Raji (cell line): ENCODE measurements around the gene IP6K1.

Experiments used
- POLR2A ChIP-seq: IDR thresholded peaks from 2 replicates; pipeline ENCODE4 v1.6.1; 2011; ENCODE audit warnings: low read depth, low read length, control low read depth; ENCODE audit not compliant: insufficient read depth

The IP6K1 gene

GRCh38 chr3:49801160-49801559, 14.8 kb upstream of the IP6K1 start:
- TF ChIP-seq POLR2A, result no peak

DNA sequence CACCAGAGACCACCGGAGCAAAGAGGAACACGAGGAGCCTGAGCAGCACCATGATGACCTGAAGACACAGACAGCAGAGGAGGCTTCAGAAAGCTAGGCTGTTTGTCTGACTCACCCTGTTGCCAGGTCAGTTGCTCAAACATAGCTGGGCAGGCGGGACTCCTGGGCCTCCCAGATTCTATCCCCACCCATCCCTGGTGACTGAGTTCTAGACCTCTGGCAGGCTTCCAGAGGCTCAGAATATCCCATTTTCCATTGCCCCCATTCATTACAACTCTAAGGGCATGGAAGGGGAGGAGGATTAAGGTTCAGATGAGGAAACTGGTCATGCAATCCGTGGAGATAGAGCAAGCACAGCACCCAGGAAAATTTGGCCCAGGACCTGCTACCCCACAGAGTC, 13.4 kb upstream of the IP6K1 start, which contains the start of gene CDHR4:
CDHR4 (minus strand) TSS at position 113 of the 400 bp plus-strand sequence; CDS start at position 52, 61 bp downstream.
- no peak for TF ChIP-seq POLR2A

GRCh38 chr3:49799105-49799504, 12.8 kb upstream of the IP6K1 start:
- no peak for TF ChIP-seq POLR2A

DNA sequence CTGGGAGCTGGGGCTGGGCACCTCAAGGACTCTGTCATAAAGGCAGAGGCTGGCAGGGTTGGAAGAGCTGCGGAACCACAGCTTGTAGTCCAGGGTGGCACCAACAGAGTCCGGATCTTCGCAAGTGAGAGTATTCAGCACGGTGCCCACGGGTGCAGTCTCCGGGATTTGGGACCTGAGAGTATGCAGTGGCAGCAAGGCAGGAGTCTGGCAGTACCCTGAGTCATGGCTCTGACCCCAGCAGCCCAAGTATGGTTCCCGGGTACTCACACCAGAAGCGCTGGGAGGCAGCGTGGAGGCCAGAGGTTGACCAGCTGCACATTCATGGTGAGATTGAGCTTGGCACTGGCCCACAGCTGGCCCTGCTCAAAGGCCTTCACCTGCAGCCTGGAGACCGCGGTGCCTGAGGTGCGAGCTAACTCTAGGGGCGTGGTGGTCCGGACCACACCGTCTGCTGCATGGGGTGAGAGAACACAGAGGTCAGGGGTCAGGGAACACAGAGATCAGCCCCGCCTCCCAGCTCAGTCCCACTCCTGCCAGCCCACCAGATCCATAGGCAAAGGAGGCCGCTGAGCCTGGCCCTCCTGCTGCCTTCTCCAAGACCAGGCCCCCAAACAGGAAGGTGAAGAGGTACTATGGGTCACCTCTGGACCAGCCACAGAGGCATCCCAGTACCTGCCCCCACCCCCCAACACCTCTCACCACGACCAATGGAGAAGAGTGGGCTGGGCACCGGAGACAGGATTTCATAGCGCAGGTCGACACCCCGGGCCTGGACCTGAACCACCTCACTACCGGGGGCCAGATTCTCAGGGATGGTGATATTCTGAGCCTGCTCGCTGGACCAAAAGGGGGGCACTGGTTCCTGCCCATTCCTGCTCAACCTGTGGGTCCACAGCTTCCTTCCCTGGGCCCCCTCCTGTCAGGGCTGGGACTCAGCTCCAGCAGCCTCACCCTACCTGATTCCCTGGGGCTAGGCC, 8.9 kb upstream of the IP6K1 start:
- no peak for TF ChIP-seq POLR2A

- no peak for TF ChIP-seq POLR2A
These were observed 8.1 kb upstream of the IP6K1 start for GRCh38 chr3:49794431-49794830.

DNA sequence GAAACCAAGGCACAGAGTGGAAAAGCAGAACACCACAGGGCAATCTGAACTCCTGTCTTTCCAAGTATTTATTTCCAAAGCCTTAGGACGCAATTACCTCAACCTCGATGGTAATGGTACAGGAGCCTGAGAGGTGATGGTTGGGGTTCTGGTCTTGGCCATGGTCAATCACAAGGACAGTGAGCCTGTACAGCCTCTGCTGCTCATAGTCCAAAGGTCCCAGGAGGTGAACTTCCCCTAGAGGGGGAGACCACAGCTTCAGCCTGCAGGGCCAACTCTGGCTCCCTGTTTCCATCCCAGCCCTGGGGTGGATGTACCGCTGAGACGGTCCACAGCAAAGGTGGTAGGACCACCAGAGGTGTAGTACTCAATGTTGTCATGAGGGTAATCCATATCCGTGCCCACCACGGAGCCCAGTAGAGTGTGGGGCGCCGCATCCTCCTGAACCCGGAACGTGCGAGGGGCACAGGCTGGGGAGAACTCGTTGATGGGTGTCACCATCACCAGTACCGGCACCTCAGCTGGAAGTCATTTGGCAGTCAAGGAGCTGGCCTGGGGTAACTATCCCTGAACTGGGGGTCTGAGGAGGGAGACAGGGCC, 7.2 kb upstream of the IP6K1 start:
- TF ChIP-seq POLR2A, result no peak

GRCh38 chr3:49792371-49793150, 6.2 kb upstream of the IP6K1 start:
- TF ChIP-seq POLR2A, result no peak

DNA sequence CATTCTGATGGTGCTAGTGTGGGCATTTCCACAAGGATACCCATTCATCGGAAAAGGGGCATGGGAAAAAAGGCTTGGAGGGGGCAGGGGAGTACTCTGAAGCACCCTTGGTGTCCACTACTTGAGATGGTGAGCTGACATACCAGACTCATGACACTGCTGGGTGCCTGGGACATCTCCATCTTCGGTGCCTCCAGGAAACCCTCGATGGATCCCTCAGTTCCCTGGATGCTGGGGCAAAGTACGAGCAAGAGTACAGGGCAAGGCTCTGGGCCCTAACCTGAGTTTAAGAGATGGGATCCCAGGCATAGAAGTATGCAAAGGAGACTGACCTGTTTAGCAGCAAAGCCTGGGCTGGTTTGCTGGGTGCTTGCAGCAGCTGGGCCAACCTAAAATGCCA, 5.2 kb upstream of the IP6K1 start:
- no peak for TF ChIP-seq POLR2A

GRCh38 chr3:49790626-49791411, 4.5 kb upstream of the IP6K1 start:
- no peak for TF ChIP-seq POLR2A

- TF ChIP-seq POLR2A, result no peak
These were observed 1.7 kb upstream of the IP6K1 start for GRCh38 chr3:49788056-49788455.

DNA sequence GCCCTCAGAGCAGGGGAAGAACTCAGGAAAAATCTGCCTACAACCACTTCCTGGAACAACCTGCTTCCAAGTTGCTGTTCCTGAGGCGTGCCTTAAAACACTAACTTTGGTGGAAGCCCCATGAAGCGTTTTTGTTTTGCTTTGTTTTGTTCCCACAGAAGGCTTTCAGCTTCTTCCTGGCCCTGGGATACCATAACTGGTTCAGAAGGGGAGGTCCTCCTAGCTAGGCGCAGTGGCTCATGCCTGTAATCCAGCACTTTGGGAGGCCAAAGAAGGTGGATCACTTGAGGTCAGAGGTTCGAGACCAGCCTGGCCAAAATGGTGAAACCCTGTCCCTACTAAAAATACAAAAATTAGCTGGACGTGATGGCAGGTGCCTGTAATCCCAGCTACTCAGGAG, 1.2 kb upstream of the IP6K1 start:
- no peak for TF ChIP-seq POLR2A

DNA sequence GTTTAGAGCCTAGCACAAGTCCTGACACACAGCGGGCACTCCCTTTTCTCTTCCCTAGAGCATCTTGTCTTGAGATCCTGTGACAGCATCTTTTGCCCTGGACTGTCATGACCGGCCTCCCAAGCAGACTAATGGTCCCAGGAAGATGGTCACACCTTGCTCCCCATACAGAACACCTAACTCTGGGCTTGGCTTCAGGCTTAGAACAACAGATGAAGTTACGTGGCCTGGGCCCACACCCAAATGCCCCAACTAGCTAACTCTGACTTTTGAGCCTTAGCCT, 781 bp upstream of the IP6K1 start:
- no peak for TF ChIP-seq POLR2A

- TF ChIP-seq POLR2A, result no peak
These were observed 581 bp downstream of the IP6K1 start for GRCh38 chr3:49785565-49786356.
